Right cardiac atrium (tissue), 5 donors: ENCODE data around the gene KANK3. TPM values are rescaled to one million over a fixed set of nuclear protein-coding genes. Genes with fewer than 3 reads are reported as not detected.
"Not testable (repeated sequence)": the region's sequence is repeated elsewhere in the genome, so short reads cannot be mapped to it uniquely, and the experiment has no call there.

Experiments used
- ATAC-seq, 2 donors: fragments of 200-7000 bp; cut with Tn5 transposase; one replicate each; pipeline versions ENCODE4 v1.8.0 to v1.9.1; 2020; ENCODE audit warnings: moderate library complexity in 2 of 2, mild to moderate bottlenecking in 1 of 2
- DNase-seq, 3 donors: peaks; one replicate each; pipeline ENCODE4 v3.0.0-alpha.2; 2020
- H3K27ac ChIP-seq: one replicate; pipeline ENCODE4 v1.5.1; 2013; ENCODE audit warnings: mild to moderate bottlenecking, low read length, control low read depth, moderate library complexity
- H3K27me3 ChIP-seq: one replicate; pipeline ENCODE4 v1.6.1; 2013; ENCODE audit not compliant: control insufficient read depth, insufficient read depth
- H3K4me1 ChIP-seq: one replicate; pipeline ENCODE4 v1.6.1; 2013; ENCODE audit warnings: low read length; ENCODE audit not compliant: control insufficient read depth, insufficient read depth
- H3K4me3 ChIP-seq: one replicate; pipeline ENCODE4 v1.5.1; 2013; ENCODE audit warnings: low read length, control low read depth
- H3K9me3 ChIP-seq: one replicate; pipeline ENCODE4 v1.6.1; 2013; ENCODE audit warnings: low read length; ENCODE audit not compliant: control insufficient read depth
- WGBS: extraction: QIAGEN DNeasy Blood & Tissue Kit; methylation state at CpG from one replicate; pipeline ENCODE4 v1.1.7; 2013; 5-methylcytosine and 5-hydroxymethylcytosine counted together
- intact Hi-C, 4 donors: fragments of 100-400 bp; cut with DNase I; formaldehyde crosslinking; loops; one replicate each; pipeline versions ENCODE4 v1.11.0 to v1.14.0; 2022 to 2023
- polyA plus RNA-seq: library from polyadenylated mRNA; stranded (reverse); fragments of 200-250 nt; gene quantifications from one replicate; pipeline ENCODE4 v1.2.3, GENCODE V29; 2013
- total RNA-seq, 4 donors: library from RNA; stranded (reverse); fragmentation: NEBNext Ultra II Directional; extraction: Animal tissue kit (Norgen Biotek cat#: 25700); gene quantifications; one replicate each; pipeline ENCODE4 v1.2.1, GENCODE V29; 2021
- donor health status: healthy with polysubstance abuse.
- donor health status: DM: no; HTN: yes; CAD: no.
- donor health status: DM: no; HTN: no; CAD: no.
- donor health status: DM: no; HTN: yes; CAD: no; lungs with severe emphysema.
- donor health status: DM: yes; HTN: yes; CAD: no.

Gene KANK3
- total and polyA plus RNA-seq, 5 donors, result 10.1 to 14.0 (median 13.1) TPM

DNA sequence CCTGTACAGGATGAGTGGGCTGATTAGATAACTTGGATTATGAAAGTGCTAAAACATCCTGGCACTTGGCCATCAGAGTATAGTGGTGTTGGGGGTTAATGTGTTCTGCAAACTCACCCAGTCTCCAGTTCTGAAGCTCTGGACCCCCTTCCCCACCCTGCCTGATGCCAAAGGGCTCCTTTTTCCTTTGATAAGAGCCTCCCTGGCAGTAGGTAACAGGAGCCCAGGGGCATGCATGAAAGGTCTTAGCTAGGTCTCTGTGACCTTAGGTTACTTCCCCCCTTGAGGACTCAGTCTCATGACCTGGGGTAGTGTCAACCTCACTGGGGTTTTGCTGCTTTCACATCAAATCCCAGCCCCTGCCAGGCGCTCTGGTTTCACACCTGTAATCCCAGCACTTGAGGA is 19.3 kb downstream of the KANK3 start:
- H3K4me3 ChIP-seq, result no peak overlapping the region
- intact Hi-C loops, result no loop called here
- H3K27ac ChIP-seq, result no peak overlapping the region
- H3K27me3 ChIP-seq, result no peaks in the 10 kb centered on the region
- DNase-seq (no peak), ATAC-seq (no peak)
- H3K9me3 ChIP-seq, result no peaks in the 10 kb centered on the region
- H3K4me1 ChIP-seq, result peaks cover 9% of the 10 kb centered on the region
- WGBS, result 85% methylated on average over 1 of the region's 1 CpG

GRCh38 chr19:8322638-8322997 is 20.4 kb downstream of the KANK3 start:
- DNase-seq (no peak), ATAC-seq (no peak)
- H3K27ac ChIP-seq, result no peak overlapping the region
- 65% methylated on average over 7 of the region's 7 CpGs for WGBS
- H3K4me3 ChIP-seq, result peak overlapping the region; percentile 83
- H3K27me3 ChIP-seq, result no peaks in the 10 kb centered on the region
- H3K4me1 ChIP-seq, result peaks cover 9% of the 10 kb centered on the region
- intact Hi-C loops, result no loop called here
- H3K9me3 ChIP-seq, result no peaks in the 10 kb centered on the region

GRCh38 chr19:8321986-8322637 is 20.9 kb downstream of the KANK3 start:
- no peak for DNase-seq
- intact Hi-C loops, result no loop called here
- peak; percentile 2 to 19 for ATAC-seq

GRCh38 chr19:8321067-8321985 is 21.7 kb downstream of the KANK3 start, which contains the start of the genes NDUFA7 and RPS28:
Gene NDUFA7, minus strand, starts transcription at chr19:8321375. Its CDS starts 17 bp downstream, at chr19:8321358.
Gene RPS28, plus strand, starts transcription at chr19:8321496. Its CDS starts 35 bp downstream, at chr19:8321531.
- DNase-seq, result peak; percentile 97 to 99 (median 99)
- peaks cover 9% of the 10 kb centered on the region for H3K4me1 ChIP-seq
- intact Hi-C loops, result no loop called here
- H3K9me3 ChIP-seq, result no peaks in the 10 kb centered on the region
- no peaks in the 10 kb centered on the region for H3K27me3 ChIP-seq
- H3K4me3 ChIP-seq, result peak within 1 kb of the TSS; percentile 83
- peak; percentile 94 to 96 for ATAC-seq
- under 1% methylated on average over 72 of the region's 72 CpGs for WGBS
- peak within 1 kb of the TSS; percentile 89 for H3K27ac ChIP-seq

More at GRCh38 chr19:8321986-8322637, 20.9 kb downstream of the KANK3 start:
- H3K4me3 ChIP-seq, result peak overlapping the region; percentile 83
- WGBS, result 17% methylated on average over 30 of the region's 30 CpGs
- no peaks in the 10 kb centered on the region for H3K9me3 ChIP-seq
- H3K4me1 ChIP-seq, result peaks cover 9% of the 10 kb centered on the region
- no peaks in the 10 kb centered on the region for H3K27me3 ChIP-seq
- peak overlapping the region; percentile 89 for H3K27ac ChIP-seq

- intact Hi-C loops, result no loop called here
- 2% methylated on average over 16 of the region's 16 CpGs for WGBS
- H3K27me3 ChIP-seq, result no peaks in the 10 kb centered on the region
- H3K9me3 ChIP-seq, result no peaks in the 10 kb centered on the region
- DNase-seq, result no peak
- ATAC-seq, result peak in 1 of 2 donors; percentile 14
- peak overlapping the region; percentile 83 for H3K4me3 ChIP-seq
- peak overlapping the region; percentile 54 for H3K27ac ChIP-seq
- peaks cover 9% of the 10 kb centered on the region for H3K4me1 ChIP-seq
These were observed 22.4 kb downstream of the KANK3 start for GRCh38 chr19:8320564-8321066.

- H3K27me3 ChIP-seq, result no peaks in the 10 kb centered on the region
- H3K27ac ChIP-seq, result no peak overlapping the region
- H3K4me1 ChIP-seq, result peaks cover 9% of the 10 kb centered on the region
- H3K4me3 ChIP-seq, result peak overlapping the region; percentile 83
- ATAC-seq, result no peak
- DNase-seq, result no peak
- WGBS, result 85% methylated on average over 19 of the region's 19 CpGs
- intact Hi-C loops, result no loop called here
- no peaks in the 10 kb centered on the region for H3K9me3 ChIP-seq
These were observed 23.1 kb downstream of the KANK3 start for GRCh38 chr19:8319807-8320520.

DNA sequence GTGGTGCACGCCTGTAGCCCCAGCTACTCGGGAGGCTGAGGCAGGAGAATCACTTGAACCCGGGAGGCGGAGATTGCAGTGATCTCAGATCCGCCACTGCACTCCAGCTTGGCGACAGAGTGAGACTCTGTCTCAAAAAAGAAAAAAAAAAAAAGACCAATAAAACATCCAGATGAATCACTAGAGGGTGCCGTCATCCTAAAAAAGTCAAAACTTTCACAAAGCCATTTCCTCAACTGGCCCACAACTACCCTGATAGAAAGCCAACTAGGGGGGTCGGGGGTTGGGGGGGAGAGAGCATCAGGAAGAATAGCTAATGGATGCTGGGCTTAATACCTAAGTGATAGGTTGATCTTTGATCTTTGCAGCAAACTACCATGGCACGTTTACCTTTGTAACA is 24.2 kb downstream of the KANK3 start:
- intact Hi-C loops, H3K27me3 ChIP-seq, ATAC-seq: not testable (repeated sequence)

GRCh38 chr19:8316351-8317125 is 26.5 kb downstream of the KANK3 start:
- 76% methylated on average over 14 of the region's 14 CpGs for WGBS
- no peak overlapping the region for H3K4me3 ChIP-seq
- no peaks in the 10 kb centered on the region for H3K9me3 ChIP-seq
- no peak overlapping the region for H3K27ac ChIP-seq
- DNase-seq, result no peak
- H3K4me1 ChIP-seq, result no peaks in the 10 kb centered on the region
- ATAC-seq, result no peak
- intact Hi-C loops, result no loop called here
- H3K27me3 ChIP-seq, result no peaks in the 10 kb centered on the region

More for the DNA sequence above, 24.2 kb downstream of the KANK3 start:
- WGBS, result 79% methylated on average over 9 of the region's 9 CpGs
- not testable (repeated sequence) for DNase-seq, H3K27ac ChIP-seq, H3K4me3 ChIP-seq, H3K9me3 ChIP-seq, H3K4me1 ChIP-seq

DNA sequence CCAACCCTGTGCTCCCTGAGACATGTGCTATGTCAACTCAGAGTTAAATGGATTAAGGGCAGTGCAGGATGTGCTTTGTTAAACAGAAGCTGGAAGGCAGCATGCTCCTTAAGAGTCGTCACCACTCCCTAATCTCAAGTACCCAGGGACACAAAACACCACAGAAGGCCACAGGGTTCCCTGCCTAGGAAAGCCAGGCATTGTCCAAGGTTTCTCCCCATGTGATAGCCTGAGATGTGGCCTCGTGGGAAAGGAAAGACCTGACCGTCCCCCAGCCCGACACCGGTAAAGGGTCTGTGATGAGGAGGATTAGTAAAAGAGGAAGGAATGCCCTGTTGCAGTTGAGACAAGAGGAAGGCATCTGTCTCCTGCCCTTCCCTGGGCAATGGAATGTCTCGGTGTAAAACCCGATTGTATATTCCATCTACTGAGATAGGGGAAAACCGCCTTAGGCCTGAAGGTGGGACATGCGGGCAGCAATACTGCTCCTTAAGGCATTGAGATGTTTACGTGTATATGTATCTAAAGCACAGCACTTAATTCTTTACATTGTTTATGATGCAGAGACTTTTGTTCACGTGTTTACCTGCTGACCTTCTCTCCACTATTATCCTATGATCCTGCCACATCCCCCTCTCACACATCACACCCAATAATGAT is 28.0 kb downstream of the KANK3 start:
- ATAC-seq, H3K27me3 ChIP-seq, intact Hi-C loops, H3K27ac ChIP-seq, H3K4me3 ChIP-seq, H3K9me3 ChIP-seq, H3K4me1 ChIP-seq: not testable (repeated sequence)
- peak in 1 of 3 donors; percentile 1 for DNase-seq
- WGBS, result 85% methylated on average over 11 of the region's 11 CpGs
